PC-3 (cell line): ENCODE measurements around the gene OTOA. TPM values are rescaled to one million over a fixed set of nuclear protein-coding genes. Genes with fewer than 3 reads are reported as not detected.

Source experiments
- ATAC-seq: fragments of 200-7000 bp; cut with Tn5 transposase; 2 replicates; pipeline ENCODE4 v1.9.1; 2020; ENCODE audit warnings: mild to moderate bottlenecking, moderate library complexity
- BruUV-seq: library from RNA; stranded (reverse); fragments of 400-500 nt; replicated peaks from 2 replicates; lab custom pipeline; 2021; lab: Mats Ljungman, UMichigan
- CTCF ChIA-PET: fragments of 300-600 bp; sonication (Branson Sonifier 250); formaldehyde crosslinking; loops from one replicate; lab custom pipeline; 2022; ENCODE audit warnings: antibody characterized with exemption; lab: Charles Lee
- POLR2A ChIA-PET: fragments of 300-600 bp; sonication (Branson Sonifier 250); formaldehyde crosslinking; loops from one replicate; lab custom pipeline; 2022; ENCODE audit warnings: antibody characterized with exemption; ENCODE audit not compliant: unreplicated experiment; lab: Charles Lee
- DNase-seq: peaks from one replicate; pipeline ENCODE4 v3.0.0-alpha.2; 2015
- H2AFZ ChIP-seq: fragments of 300-600 bp; sonication (generic); 2 replicates; pipeline ENCODE4 v1.6.0; 2016; ENCODE audit warnings: antibody characterized with exemption, low read length
- H3F3A ChIP-seq: fragments of 300-600 bp; sonication (generic); one replicate; pipeline ENCODE4 v1.6.0; 2017; ENCODE audit warnings: antibody characterized with exemption, low read length, control low read depth, mild to moderate bottlenecking; ENCODE audit not compliant: unreplicated experiment
- H3K27ac ChIP-seq: fragments of 300-600 bp; sonication (generic); 2 replicates; pipeline ENCODE4 v1.5.1; 2016; ENCODE audit warnings: mild to moderate bottlenecking, low read length
- H3K27me3 ChIP-seq: fragments of 300-600 bp; sonication (generic); 2 replicates; pipeline ENCODE4 v1.6.1; 2016; ENCODE audit warnings: low read length, mixed read lengths
- H3K36me3 ChIP-seq: fragments of 300-600 bp; sonication (generic); 2 replicates; pipeline ENCODE4 v1.6.1; 2016; ENCODE audit warnings: low read depth, mixed run types, low read length, mixed read lengths
- H3K4me1 ChIP-seq: fragments of 300-600 bp; sonication (generic); 2 replicates; pipeline ENCODE4 v1.5.1; 2016; ENCODE audit warnings: low read length; ENCODE audit not compliant: insufficient read depth
- H3K4me2 ChIP-seq: fragments of 300-600 bp; sonication (generic); 2 replicates; pipeline ENCODE4 v1.6.0; 2016; ENCODE audit warnings: low read length
- H3K4me3 ChIP-seq: fragments of 300-600 bp; sonication (generic); 2 replicates; pipeline ENCODE4 v1.5.1; 2016; ENCODE audit warnings: mild to moderate bottlenecking, low read length, mixed read lengths
- H3K79me2 ChIP-seq: fragments of 300-600 bp; sonication (generic); 2 replicates; pipeline ENCODE4 v1.6.1; 2017; ENCODE audit warnings: low read length, mixed read lengths
- H3K9ac ChIP-seq: fragments of 300-600 bp; sonication (generic); 2 replicates; pipeline ENCODE4 v1.6.0; 2016; ENCODE audit warnings: mild to moderate bottlenecking, low read length
- H3K9me2 ChIP-seq: fragments of 300-600 bp; sonication (generic); replicated peaks from 2 replicates; pipeline ENCODE4 v1.6.1; 2016; ENCODE audit warnings: mixed run types, low read length, mixed read lengths
- H3K9me3 ChIP-seq: fragments of 300-600 bp; sonication (generic); 2 replicates; pipeline ENCODE4 v1.6.1; 2016; ENCODE audit warnings: low read length, mixed read lengths
- H4K20me1 ChIP-seq: fragments of 300-600 bp; sonication (generic); 2 replicates; pipeline ENCODE4 v1.6.1; 2016; ENCODE audit warnings: low read length, mixed read lengths
- CTCF ChIP-seq: fragments of 300-600 bp; sonication (generic); conservative IDR thresholded peaks from 2 replicates; pipeline ENCODE4 v1.5.1; 2017; ENCODE audit warnings: antibody characterized with exemption, low read depth, mild to moderate bottlenecking, low read length
- EZH2 ChIP-seq: fragments of 300-600 bp; sonication (generic); IDR thresholded peaks from one replicate; pipeline ENCODE4 v1.6.1; 2017; ENCODE audit warnings: antibody characterized with exemption, mild to moderate bottlenecking, low read length; ENCODE audit not compliant: unreplicated experiment
- EZH2phosphoT487 ChIP-seq: fragments of 300-600 bp; sonication (generic); IDR thresholded peaks from 2 replicates; pipeline ENCODE4 v1.6.1; 2018; ENCODE audit warnings: mild to moderate bottlenecking, antibody characterized with exemption, low read length, borderline replicate concordance
- intact Hi-C: fragments of 100-400 bp; cut with micrococcal nuclease; formaldehyde crosslinking; loops from 2 replicates; pipeline ENCODE4 v1.9.0; 2023
- total RNA-seq: library from RNA; depleted of rRNA; stranded (reverse); fragments of >200 nt; gene quantifications from 2 replicates; pipeline ENCODE4 v1.2.3, GENCODE V29; 2014

OTOA gene
- total RNA-seq, 1 experiment from 2014 or later = not detected

DNA sequence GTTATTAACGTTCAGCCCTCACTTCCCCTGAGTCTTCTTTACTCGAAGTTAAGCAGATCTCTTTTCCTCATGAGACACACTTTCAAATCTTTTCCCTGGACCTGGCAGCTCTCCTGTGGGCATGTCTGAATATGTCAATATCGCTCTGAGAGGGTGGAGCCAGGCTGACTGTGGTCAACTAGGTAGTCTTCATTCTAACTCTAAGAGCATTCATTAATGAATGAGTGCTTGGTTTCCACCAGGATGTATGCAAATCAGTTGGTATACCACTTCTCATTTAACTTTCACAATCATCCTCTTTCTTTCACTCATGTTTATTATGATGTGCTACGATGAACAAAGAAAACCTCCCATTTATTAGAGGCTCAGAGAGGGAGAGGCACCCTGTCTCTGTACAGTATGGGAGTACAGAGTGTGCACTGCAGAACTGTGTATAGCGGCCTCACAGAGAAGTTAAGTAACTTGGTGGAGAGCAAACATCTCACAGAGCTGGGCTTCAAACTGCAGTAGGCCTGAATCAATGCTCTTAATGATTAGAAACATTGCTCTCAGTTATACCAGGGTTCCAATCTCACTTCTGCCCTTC lies 39.9 kb downstream of the OTOA start:
- Histone ChIP-seq H3K4me3 (no peak overlapping the region), H3K9me2 (no peaks in the 10 kb centered on the region), H3K9me3 (no peaks in the 10 kb centered on the region), H3K4me1 (no peaks in the 10 kb centered on the region), H3F3A (no peaks in the 10 kb centered on the region), H4K20me1 (no peaks in the 10 kb centered on the region), H3K9ac (no peak overlapping the region), H2AFZ (no peak overlapping the region), H3K27me3 (no peaks in the 10 kb centered on the region), H3K27ac (no peak overlapping the region), H3K36me3 (no peaks in the 10 kb centered on the region), H3K4me2 (no peak overlapping the region), H3K79me2 (no peaks in the 10 kb centered on the region)
- ATAC-seq (no peak), DNase-seq (no peak)
- no peak for TF ChIP-seq CTCF
- ChIA-PET CTCF (no interaction called here), POLR2A (no interaction called here)
- BruUV-seq = no TSS peak
- intact Hi-C loops = no loop called here

DNA sequence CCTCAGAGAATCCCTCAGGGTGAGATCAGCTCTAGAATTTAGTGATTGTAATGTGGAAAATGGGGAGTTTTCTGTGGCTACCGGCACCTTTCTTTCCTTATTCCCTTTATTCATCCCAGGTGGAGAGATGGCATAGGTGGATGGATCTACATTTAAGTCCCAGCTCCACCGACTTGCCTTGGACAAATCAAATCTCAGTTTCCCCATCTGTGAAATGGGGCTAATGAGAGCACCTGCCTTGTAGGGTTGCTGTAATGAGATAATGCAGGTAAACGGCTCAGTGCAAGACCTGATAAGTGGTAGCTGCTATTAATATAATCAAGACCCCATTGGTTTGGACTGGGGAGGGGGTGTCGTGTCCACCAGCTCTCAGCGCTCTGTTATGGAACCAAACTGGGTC lies 40.5 kb downstream of the OTOA start:
- Histone ChIP-seq H3K4me1 (no peaks in the 10 kb centered on the region), H3K27ac (no peak overlapping the region), H3K36me3 (no peaks in the 10 kb centered on the region), H3K9me3 (no peaks in the 10 kb centered on the region), H2AFZ (no peak overlapping the region), H3K4me3 (no peak overlapping the region), H3K9ac (no peak overlapping the region), H4K20me1 (no peaks in the 10 kb centered on the region), H3K4me2 (no peak overlapping the region), H3K27me3 (no peaks in the 10 kb centered on the region), H3K9me2 (no peaks in the 10 kb centered on the region), H3F3A (no peaks in the 10 kb centered on the region), H3K79me2 (no peaks in the 10 kb centered on the region)
- ChIA-PET POLR2A (no interaction called here), CTCF (no interaction called here)
- intact Hi-C loops = no loop called here
- DNase-seq = no peak
- no TSS peak for BruUV-seq
- TF ChIP-seq EZH2phosphoT487 (no peak), EZH2 (no peak)
- no peak for ATAC-seq

GRCh38 chr16:21704733-21705132 lies 41.0 kb downstream of the OTOA start:
- Histone ChIP-seq H3K9ac (no peak overlapping the region), H3K4me2 (no peak overlapping the region), H3K27ac (no peak overlapping the region), H2AFZ (no peak overlapping the region), H4K20me1 (no peaks in the 10 kb centered on the region), H3K4me3 (no peak overlapping the region), H3K9me3 (no peaks in the 10 kb centered on the region), H3K9me2 (no peaks in the 10 kb centered on the region), H3F3A (no peaks in the 10 kb centered on the region), H3K79me2 (no peaks in the 10 kb centered on the region), H3K27me3 (no peaks in the 10 kb centered on the region), H3K4me1 (no peaks in the 10 kb centered on the region), H3K36me3 (no peaks in the 10 kb centered on the region)
- ATAC-seq = no peak
- TF ChIP-seq EZH2phosphoT487 (no peak), EZH2 (no peak), CTCF (no peak)
- intact Hi-C loops = no loop called here
- ChIA-PET CTCF (no interaction called here), POLR2A (no interaction called here)
- no peak for DNase-seq
- BruUV-seq = no TSS peak
